ENCODE measurements around the gene CRP.

CRP gene

GRCh38 chr1:159663552-159663951, 50.8 kb downstream of the CRP start:
- TF ChIP-seq EP300 (IDR thresholded peaks at IDR 0.05; ENCODE audit: borderline replicate concordance) (no peak), CREB1 (IDR thresholded peaks at IDR 0.05; ENCODE audit: low read depth) (no peak), FOXM1 (IDR thresholded peaks at IDR 0.05; ENCODE audit: borderline replicate concordance, low read depth) (no peak), MAX (IDR thresholded peaks at IDR 0.05) (no peak), TCF12 (IDR thresholded peaks at IDR 0.05; ENCODE audit: low read depth) (no peak), CEBPB (IDR thresholded peaks at IDR 0.05) (no peak)
